GM18519 (cell line): ENCODE measurements around the gene FNDC5.
"Not testable (repeated sequence)": the region's sequence is repeated elsewhere in the genome, so short reads cannot be mapped to it uniquely, and the experiment has no call there.

Source experiments
- ATAC-seq: cut with Tn5 transposase; IDR thresholded peaks from one replicate; pipeline ENCODE4 v1.9.1; 2021; ENCODE audit warnings: mild to moderate bottlenecking, moderate library complexity; ENCODE audit not compliant: unreplicated experiment, low FRiP score

The FNDC5 gene

DNA sequence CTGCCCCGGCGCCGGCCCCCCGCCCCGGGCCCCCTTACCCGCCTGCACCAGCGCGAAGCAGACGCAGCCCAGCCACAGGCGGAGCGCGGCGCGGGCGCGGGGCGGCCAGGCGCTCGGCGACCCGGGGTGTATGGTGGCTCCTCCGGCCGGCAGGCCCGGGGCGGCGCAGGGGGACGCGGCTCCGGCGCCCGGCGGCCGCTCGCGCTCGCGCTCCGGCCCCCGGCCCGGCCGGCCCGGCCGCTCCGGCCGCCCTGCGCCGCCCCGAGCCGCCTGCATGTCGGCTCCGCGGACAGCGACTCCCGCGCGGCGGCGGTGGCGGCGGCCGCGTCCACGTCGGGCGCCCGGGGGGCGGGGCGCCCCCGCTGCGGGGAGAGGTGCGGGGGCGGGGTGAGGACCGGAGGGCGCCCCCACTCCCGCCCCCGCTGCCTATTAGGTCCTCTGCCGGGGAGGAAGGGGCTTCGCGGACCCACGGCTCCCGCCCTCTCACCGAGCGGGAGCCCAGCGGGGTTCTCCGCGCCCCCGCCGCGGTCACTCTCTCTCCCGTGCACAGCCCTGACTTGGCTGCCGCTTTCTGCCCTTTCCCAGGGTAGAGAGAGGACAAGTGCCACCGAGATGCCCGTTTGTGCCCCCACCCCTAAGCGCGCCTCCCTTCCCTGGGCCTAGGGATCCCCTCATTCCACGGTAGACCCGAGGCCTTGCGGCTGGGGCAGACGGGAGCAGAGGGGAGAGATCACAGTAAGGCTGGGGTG is at the start of gene FNDC5:
FNDC5 (minus strand) TSS at position 298 of the 749 bp plus-strand sequence.
- ATAC-seq = no peak

DNA sequence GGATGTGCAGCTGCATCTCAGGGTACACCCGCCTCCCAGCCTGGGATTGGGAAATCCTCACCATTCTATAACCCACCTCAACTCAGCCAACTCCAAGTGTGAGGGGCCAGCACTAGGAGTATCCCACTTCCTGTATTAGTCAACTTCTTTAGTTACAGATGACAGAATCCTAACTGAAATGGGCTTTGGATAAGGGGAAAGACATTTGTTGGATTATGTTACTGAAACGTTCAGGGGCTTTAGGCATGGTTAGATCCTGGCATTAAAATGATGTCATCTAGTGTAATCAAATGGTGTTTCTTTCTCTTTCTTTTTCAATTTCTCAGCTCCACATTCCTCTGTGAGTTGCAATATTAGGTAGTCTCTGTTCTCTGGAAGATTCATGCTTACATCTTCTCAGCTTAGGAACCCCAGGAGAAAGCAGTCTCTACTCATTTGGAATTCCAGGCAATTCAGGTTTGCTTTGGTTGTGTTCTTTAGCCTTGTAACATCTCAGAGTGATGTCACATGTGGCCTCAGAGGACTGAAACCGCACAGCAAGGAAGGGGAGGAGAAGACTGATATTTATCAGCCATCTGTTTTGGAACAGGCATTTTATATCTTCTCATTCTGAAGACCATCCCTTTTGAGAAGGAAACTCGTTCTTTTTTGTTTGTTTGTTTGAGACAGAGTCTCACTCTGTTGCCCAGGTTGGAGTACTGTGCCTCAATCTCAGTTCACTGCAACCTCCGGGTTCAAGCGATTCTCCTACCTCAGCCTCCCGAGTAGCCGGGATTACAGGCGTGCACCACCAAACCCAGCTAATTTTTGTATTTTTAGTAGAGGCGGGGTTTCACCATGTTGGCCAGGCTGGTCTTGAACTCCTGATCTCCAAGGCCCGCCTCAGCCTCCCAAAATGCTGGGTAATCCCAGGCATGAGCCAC is 49.4 kb upstream of the FNDC5 start:
- ATAC-seq = no peak

GRCh38 chr1:32918179-32918578 is 47.5 kb upstream of the FNDC5 start:
- no peak for ATAC-seq

DNA sequence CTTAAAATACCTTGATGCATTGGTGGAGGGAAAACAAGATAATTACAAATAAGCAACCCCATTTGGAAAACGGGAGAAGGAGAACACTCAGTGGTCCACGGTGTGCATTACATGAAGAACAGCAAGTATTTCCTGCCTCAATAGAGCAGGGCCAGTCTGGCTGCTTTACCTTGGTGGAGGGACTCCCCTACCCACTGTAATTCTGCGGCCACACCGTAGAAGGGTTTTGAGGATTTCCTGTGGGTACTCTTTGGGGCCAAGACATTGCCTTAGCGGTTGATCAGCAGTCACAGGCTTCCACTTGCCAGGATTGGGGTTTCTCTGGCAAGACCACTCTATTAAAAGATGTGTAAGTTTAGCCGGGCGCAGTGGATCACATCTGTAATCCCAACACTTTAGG is 46.8 kb upstream of the FNDC5 start:
- no peak for ATAC-seq

GRCh38 chr1:32915766-32916706 is 45.3 kb upstream of the FNDC5 start:
- no peak for ATAC-seq

GRCh38 chr1:32910319-32910718 is 39.6 kb upstream of the FNDC5 start:
- ATAC-seq = no peak

GRCh38 chr1:32907435-32907834 is 36.7 kb upstream of the FNDC5 start:
- no peak for ATAC-seq

DNA sequence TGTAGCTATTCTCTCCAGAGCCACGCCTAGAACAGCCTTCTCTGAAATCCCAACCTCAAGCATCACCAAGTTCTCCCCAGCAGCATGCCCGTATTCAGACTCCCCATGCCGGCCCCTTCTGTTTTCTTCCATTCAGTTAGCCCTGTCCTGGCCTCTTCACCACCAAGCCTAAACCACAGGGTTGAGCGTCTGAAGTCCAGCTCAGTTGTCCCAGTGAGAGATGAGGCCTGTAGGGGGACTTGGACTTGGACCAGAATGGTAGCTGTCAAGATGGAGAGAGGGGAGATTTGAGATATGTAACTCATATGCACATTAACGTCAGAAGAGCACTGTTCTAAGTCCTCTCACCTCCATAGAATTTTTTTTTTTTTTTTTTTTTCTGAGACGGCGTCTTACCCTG is 35.9 kb upstream of the FNDC5 start:
- ATAC-seq = no peak

GRCh38 chr1:32905588-32905987 is 34.9 kb upstream of the FNDC5 start:
- ATAC-seq = not testable (repeated sequence)

DNA sequence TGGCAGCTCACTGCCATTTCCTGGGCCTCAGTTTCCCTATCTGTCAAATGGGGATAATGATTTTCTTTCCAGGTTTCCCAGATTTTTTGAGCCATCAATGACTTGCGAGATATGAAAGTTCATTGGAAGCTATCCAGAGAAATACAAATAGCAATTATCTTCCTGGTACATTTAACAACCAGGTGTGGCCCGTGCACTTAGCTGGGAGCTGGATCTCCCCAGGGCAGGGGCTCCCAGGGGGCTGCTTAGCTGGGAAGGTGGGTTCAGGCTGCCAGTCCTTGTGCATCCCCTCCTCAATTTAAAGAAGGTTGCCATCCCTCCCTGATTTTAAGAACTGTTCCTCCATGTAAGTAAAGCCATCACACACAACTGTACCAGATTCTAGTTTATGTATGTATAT is 34.1 kb upstream of the FNDC5 start:
- no peak for ATAC-seq

GRCh38 chr1:32903991-32904785 is 33.5 kb upstream of the FNDC5 start:
- no peak for ATAC-seq

DNA sequence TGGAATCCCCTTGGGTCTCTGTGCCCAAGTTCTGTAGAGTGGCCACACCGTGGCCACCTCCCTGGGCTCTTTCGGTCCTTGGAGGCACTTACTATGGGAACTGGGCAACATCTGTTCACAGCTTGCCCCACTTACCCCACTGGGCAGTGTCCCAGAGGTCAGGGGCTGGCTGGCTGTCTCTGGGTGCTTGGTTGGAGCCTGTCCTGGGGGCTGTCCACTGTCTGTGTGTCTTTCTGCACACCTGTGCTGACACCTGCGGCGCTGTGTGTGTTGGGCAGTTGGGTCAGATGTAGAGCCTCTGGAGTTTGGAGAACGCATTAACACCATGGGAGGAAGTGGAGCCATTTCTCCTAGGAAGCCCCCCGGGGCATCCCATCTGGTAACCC is 31.8 kb upstream of the FNDC5 start:
- no peak for ATAC-seq

DNA sequence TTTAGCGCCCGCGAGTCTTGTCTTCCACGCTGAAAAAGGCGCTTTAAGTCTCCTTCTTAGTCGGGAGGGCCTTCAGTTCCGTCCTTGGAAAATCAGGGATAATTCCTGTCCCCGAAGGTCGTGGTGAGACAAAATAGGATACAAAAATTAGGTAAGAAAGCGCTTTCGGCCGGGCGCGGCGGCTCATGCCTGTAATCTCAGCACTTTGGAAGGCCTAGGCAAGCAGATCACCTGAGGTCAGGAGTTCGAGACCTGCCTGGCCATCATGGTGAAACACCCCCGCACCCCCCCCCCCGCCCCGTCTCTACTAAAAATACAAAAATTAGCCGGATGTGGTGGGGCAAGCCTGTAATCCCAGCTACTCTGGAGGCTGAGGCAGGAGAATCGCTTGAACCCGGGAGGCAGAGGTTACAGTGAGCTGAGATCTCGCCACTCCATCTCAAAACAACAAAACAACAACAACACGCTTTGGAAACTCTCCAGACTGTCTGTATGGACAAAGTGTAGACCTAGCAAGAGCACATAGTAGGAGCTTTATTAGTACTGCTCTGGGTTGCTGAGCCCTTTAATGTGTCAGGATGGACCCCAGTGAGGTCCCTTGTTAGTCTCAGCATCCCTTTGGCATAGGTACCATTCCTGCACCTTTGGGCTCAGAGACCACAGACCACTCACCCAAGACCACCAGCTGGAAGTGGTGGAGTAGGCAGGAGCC is 31.3 kb upstream of the FNDC5 start:
- ATAC-seq = no peak

DNA sequence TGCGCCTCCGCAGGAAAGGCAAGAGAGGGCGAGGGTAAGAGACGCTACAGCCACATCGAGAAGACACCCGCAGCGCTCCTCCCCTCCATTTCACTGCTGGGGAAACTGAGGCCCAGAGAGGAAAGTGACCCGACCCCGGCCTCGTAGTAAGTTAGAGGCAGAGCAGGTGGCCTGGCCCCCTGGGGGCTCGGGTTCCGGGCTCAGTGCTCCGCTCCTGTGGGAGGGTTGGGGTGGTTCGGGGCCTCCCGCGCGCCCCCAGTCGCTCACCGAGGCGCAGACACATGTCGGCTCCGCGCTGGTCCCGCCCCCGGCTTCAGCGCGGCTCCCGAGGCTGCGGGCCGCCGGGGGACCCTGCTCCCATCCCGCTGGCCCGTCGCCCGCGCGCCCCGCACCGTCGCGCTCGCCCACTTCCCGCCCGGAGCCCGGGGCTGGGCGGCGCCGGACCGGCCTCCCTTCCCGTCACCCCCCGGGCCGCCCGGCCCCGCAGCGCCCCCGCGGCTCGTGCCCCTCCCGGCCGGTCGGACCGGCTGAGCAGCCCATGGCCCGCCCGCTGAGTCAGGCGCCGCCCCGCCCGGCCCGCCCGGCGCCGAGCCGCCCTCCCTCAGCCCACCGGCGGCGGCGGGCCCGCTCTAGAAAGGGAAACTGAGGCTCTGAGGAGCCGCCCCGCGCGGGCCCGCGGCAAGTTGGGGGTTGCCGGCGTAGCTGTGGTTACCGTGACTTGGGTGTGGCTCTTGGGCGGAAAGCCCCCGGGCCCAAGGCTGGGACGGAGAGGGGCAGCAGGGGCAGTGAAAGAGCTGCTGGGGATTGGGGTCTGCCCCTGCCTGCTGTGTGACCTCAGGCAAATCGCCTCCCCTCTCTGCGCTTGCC is 30.5 kb upstream of the FNDC5 start, which contains the start of gene TMEM54:
TMEM54 (minus strand) TSS at position 434 of the 867 bp plus-strand sequence; CDS start at position 283, 151 bp downstream.
- no peak for ATAC-seq

GRCh38 chr1:32900371-32900955 is 29.8 kb upstream of the FNDC5 start:
- no peak for ATAC-seq

DNA sequence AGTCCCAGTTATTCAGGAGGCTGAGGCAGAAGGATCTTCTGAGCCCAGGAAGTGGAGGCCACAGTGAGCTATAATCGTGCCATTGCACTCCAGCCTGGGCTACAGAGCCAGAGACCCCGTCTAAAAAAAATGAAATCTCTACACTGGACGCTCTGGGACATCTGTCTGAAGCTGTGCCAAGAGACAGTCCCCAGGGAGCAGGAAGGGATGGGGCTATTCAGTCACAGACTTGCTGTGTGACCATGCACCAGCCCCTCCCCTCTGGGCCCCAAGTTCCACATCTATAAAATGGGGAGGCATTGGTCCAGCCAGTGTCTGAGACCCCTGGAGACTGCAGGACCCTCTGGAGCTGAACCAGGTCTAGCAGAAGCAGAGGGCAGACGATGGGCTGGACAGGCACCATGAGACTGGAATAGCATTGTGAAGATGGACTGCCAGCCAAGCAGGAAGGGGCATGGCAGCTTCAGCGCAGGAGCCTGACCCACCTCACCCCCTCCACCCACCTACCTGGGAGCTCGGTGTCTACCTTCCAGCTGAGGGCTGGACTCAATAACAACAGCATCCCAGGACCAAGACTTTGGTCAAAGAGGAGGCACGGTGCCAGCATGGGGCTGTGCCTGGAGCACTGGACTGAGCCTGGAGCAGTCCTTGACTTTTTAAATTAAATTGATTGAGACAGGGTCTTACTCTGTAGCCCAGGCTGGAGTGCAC is 29.0 kb upstream of the FNDC5 start:
- no peak for ATAC-seq

DNA sequence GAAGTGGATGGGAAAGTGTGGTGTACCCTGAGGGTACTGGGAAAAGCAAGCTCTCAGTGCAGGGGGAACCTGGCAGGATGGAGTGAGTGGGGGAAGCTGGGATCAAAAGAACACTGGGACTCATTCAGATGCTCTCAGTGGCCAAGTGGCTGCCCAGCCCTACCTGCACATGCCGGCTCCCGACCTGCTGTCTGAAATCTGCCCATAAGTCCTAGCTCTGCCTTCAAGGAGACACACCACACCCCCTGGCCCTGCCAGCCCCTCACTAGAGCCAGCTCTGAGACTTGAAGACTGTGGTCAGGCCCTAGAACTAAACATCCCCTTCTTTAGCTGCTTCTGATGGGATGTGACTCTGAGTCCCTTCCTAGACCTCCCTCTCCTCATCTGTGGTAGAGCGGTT is 28.2 kb upstream of the FNDC5 start:
- no peak for ATAC-seq
